H1 (cell line): Measurements from ENCODE around the gene COASY. TPM values are rescaled to one million over a fixed set of nuclear protein-coding genes. Genes with fewer than 3 reads are reported as not detected.

Experiments used
- BACH1 ChIP-seq: IDR thresholded peaks from 2 replicates; pipeline ENCODE4 v1.6.1; 2012; ENCODE audit warnings: low read length, improper control_type of control experiment
- BCL11A ChIP-seq, 2 experiments: IDR thresholded peaks; one replicate each; pipeline ENCODE4 v1.6.1; 2011; ENCODE audit warnings: low read depth in 2 of 2, low read length in 2 of 2, mild to moderate bottlenecking in 2 of 2
- CEBPB ChIP-seq: IDR thresholded peaks from 2 replicates; pipeline ENCODE4 v1.6.1; 2012; ENCODE audit warnings: low read depth, low read length
- CHD1 ChIP-seq: IDR thresholded peaks from 2 replicates; pipeline ENCODE4 v1.6.1; 2012; ENCODE audit warnings: low read depth, low read length, improper control_type of control experiment
- CREB1 ChIP-seq: IDR thresholded peaks from 2 replicates; pipeline ENCODE4 v1.6.1; 2012; ENCODE audit warnings: inconsistent platforms
- CTBP2 ChIP-seq: IDR thresholded peaks from 2 replicates; pipeline ENCODE4 v1.7.0; 2011; ENCODE audit warnings: borderline replicate concordance, mild to moderate bottlenecking, moderate library complexity, mixed read lengths, low read length; ENCODE audit not compliant: insufficient read depth, insufficient read length
- CTCF ChIP-seq, 3 experiments: IDR thresholded peaks; 1 replicate in 2 of 3; 2 replicates in 1 of 3; pipeline versions ENCODE4 v1.5.1 to v1.6.1; 2011; ENCODE audit warnings: low read length in 3 of 3, mild to moderate bottlenecking in 3 of 3, inconsistent platforms in 2 of 3, low read depth in 1 of 3, moderate library complexity in 1 of 3; ENCODE audit not compliant: insufficient read depth in 1 of 3; ENCODE audit errors: control extremely low read depth in 1 of 3
- EGR1 ChIP-seq: IDR thresholded peaks from 2 replicates; pipeline ENCODE4 v1.6.1; 2011; ENCODE audit warnings: low read depth, low read length, borderline replicate concordance
- FOSL1 ChIP-seq: IDR thresholded peaks from 2 replicates; pipeline ENCODE4 v1.6.1; 2011; ENCODE audit warnings: mild to moderate bottlenecking, low read depth, low read length, moderate library complexity; ENCODE audit not compliant: insufficient read depth
- GABPA ChIP-seq: IDR thresholded peaks from 2 replicates; pipeline ENCODE4 v1.6.1; 2011; ENCODE audit warnings: mild to moderate bottlenecking, low read length, moderate library complexity, borderline replicate concordance; ENCODE audit not compliant: insufficient read depth
- JUND ChIP-seq: IDR thresholded peaks from 2 replicates; pipeline ENCODE4 v1.6.1; 2011; ENCODE audit warnings: mild to moderate bottlenecking, improper control_type of control experiment, low read length
- KDM4A ChIP-seq: IDR thresholded peaks from one replicate; pipeline ENCODE4 v1.7.1; 2012; ENCODE audit warnings: low read depth, mild to moderate bottlenecking, moderate library complexity, low read length, inconsistent platforms; ENCODE audit not compliant: severe bottlenecking
- MAFK ChIP-seq: IDR thresholded peaks from 2 replicates; pipeline ENCODE4 v1.6.1; 2012; ENCODE audit warnings: low read depth, mild to moderate bottlenecking, improper control_type of control experiment, low read length
- MAX ChIP-seq: IDR thresholded peaks from 2 replicates; pipeline ENCODE4 v1.6.1; 2012; ENCODE audit warnings: inconsistent platforms
- POLR2A ChIP-seq, 2 experiments: IDR thresholded peaks; 1 replicate in 1 of 2; 2 replicates in 1 of 2; pipeline ENCODE4 v1.6.1; 2011; ENCODE audit warnings: low read depth in 2 of 2, low read length in 2 of 2, mild to moderate bottlenecking in 2 of 2; ENCODE audit errors: control extremely low read depth in 1 of 2
- POU5F1 ChIP-seq: IDR thresholded peaks from 2 replicates; pipeline ENCODE4 v1.6.1; 2011; ENCODE audit warnings: low read depth, mild to moderate bottlenecking, low read length, moderate library complexity
- SAP30 ChIP-seq: fragments of 300-600 bp; sonication (generic); IDR thresholded peaks from 2 replicates; pipeline ENCODE4 v1.7.1; 2012; ENCODE audit warnings: low read length, moderate library complexity, mild to moderate bottlenecking, inconsistent platforms; ENCODE audit not compliant: insufficient read depth, insufficient replicate concordance
- SIRT6 ChIP-seq: IDR thresholded peaks from one replicate; pipeline ENCODE4 v1.7.1; 2012; ENCODE audit warnings: low read length, inconsistent platforms
- SIX5 ChIP-seq: IDR thresholded peaks from 2 replicates; pipeline ENCODE4 v1.6.1; 2011; ENCODE audit warnings: mild to moderate bottlenecking, low read depth, low read length
- SP1 ChIP-seq: IDR thresholded peaks from 2 replicates; pipeline ENCODE4 v1.6.1; 2011; ENCODE audit warnings: low read depth, low read length
- TAF1 ChIP-seq: IDR thresholded peaks from 2 replicates; pipeline ENCODE4 v1.6.1; 2011; ENCODE audit warnings: mild to moderate bottlenecking, low read depth, low read length
- TBP ChIP-seq: IDR thresholded peaks from 2 replicates; pipeline ENCODE4 v1.6.1; 2011; ENCODE audit warnings: low read depth, low read length, improper control_type of control experiment
- polyA plus RNA-seq, 7 experiments: library from polyadenylated mRNA; depleted of rRNA in 3 of 7; stranded (reverse) in 5 of 7; unstranded in 2 of 7; fragments of >200 nt in 5 of 7; fragments of 200-250 nt in 2 of 7; gene quantifications; 1 replicate in 5 of 7; 2 replicates in 1 of 7; 4 replicates in 1 of 7; pipeline versions ENCODE4 v1.2.1 to v1.2.3, GENCODE V29; 2011 to 2013; ENCODE audit warnings: missing spikeins in 2 of 7, mixed read lengths in 2 of 7
- total RNA-seq: library from RNA; stranded (reverse); fragmentation: NEBNext Ultra II Directional; extraction: Animal tissue kit (Norgen Biotek cat#: 25700); gene quantifications from 2 replicates; pipeline ENCODE4 v1.2.1, GENCODE V29; 2021
- TF ChIP-seq, protein P1 (sequence below): IDR thresholded peaks from 2 replicates; pipeline ENCODE4 v1.6.1; 2012; ENCODE audit warnings: inconsistent platforms

COASY gene
- total and polyA plus RNA-seq, 2 of the 8 experiments (the other 6 are each of a cell fraction or from before 2014, with no cell fraction given): 64.5 to 100 TPM

DNA sequence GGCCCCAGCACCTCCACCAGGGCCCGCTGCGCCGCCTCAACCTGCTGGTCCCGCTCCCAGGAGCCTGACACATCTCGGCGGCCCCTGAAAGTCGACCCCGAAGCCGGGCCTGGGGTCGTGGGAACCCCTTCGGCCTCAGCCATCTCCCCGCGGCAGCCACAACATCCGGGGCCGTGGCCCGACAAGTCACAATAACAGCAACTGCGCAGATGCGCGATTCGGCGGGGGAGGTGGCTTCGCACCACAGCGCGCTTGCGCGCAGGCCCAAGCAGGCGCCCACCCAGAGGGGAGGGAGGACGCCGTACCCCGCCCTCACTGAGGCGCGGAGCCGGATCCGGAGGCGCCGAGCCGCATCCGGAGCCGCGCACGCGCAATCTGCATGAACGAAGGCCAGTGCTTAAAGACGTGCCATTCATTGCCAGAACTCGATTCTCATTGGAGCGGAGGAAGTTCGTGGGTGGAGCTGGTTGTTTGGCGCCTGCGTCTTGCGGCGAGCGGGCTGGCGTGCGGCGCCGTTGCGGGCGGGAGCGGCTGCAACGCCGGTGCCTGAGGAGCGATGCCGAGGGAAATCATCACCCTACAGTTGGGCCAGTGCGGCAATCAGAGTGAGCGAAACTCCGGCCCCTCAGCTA lies 47.4 kb downstream of the COASY start, which contains the start of the genes RETREG3 and TUBG1 (continued):
- TF ChIP-seq KDM4A (peak; percentile 34), BACH1 (no peak), SP1 (no peak), POLR2A (IDR thresholded peaks at IDR 0.05; ENCODE audit: control extremely low read depth in 1 of 2, low read depth in 2 of 2, low read length in 2 of 2) (peak; percentile 66 to 77), CHD1 (no peak), TAF1 (peak; percentile 58; the same call in 1 of the 2 replicates), CREB1 (no peak), CEBPB (no peak), SAP30 (no peak), MAX (no peak; the same call in 1 of the 2 replicates), POU5F1 (no peak), TBP (no peak; the same call in 1 of the 2 replicates), GABPA (no peak; the same call in 1 of the 2 replicates), CTBP2 (no peak), JUND (no peak), FOSL1 (no peak), MAFK (no peak), SIX5 (no peak), CTCF (IDR thresholded peaks at IDR 0.05; ENCODE audit: control extremely low read depth in 1 of 3, insufficient read depth in 1 of 3, low read depth in 1 of 3, low read length in 3 of 3) (peak in 1 of 3 experiments; percentile 12; a peak in 1 of 4 replicates), SIRT6 (no peak), BCL11A (IDR thresholded peaks at IDR 0.05; ENCODE audit: low read depth in 2 of 2, low read length in 2 of 2) (no peak), EGR1 (no peak)
- TF ChIP-seq, protein P1, sequence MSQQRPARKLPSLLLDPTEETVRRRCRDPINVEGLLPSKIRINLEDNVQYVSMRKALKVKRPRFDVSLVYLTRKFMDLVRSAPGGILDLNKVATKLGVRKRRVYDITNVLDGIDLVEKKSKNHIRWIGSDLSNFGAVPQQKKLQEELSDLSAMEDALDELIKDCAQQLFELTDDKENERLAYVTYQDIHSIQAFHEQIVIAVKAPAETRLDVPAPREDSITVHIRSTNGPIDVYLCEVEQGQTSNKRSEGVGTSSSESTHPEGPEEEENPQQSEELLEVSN: peak; percentile 49; the same call in 1 of the 2 replicates
